ENCODE measurements around the gene LONP1.
A peak's percentile ranks its signal among the peaks of the same experiment; 100 is the strongest.
"Not testable (repeated sequence)": the region's sequence is repeated elsewhere in the genome, so short reads cannot be mapped to it uniquely, and the experiment has no call there.

Gene LONP1

DNA sequence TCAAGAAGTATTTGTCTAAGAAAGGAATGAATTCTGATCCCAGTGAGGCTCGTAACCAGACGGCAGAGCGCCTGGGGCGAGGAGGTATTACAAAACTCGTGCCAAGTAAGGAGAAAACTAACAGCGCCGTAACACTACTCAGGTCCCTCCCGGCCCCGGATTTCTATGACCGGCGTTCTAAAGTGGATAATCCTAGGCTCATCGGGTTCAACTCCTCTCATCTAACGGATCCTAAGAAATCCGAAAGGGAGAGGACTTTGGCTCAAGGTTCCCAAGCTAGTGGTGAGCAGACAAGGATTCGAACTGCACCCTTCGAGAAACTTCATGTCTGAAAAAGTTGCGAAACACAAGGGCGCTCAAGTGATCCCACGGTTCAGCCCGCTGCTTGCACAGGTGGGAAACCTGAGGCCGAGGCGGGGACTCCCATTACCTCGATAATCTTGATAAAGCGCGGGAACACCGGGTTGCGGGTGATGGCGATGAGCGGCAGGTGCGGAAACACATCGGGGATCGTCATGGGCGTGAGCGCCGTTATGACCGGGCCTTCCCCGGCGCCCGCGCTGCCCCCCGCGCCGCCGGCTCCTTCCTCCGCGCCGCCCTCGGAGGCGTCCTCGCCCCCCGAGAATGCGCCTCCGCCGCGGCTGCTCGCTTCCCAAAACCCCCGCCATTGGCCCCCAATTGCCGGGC is 529 bp downstream of the LONP1 start:
- DNase-seq, result peak; percentile 60 to 62
- peak overlapping the region; percentile 100 for H3K27ac Mint-ChIP-seq
- peak overlapping the region; percentile 92 to 93 for H3K4me3 Mint-ChIP-seq
- H3K4me1 Mint-ChIP-seq, result peaks cover 39% of the 10 kb centered on the region
- peak; percentile 5 for ATAC-seq
- H3K9me3 Mint-ChIP-seq, result no peaks in the 10 kb centered on the region
- H3K27me3 Mint-ChIP-seq, result no peaks in the 10 kb centered on the region

DNA sequence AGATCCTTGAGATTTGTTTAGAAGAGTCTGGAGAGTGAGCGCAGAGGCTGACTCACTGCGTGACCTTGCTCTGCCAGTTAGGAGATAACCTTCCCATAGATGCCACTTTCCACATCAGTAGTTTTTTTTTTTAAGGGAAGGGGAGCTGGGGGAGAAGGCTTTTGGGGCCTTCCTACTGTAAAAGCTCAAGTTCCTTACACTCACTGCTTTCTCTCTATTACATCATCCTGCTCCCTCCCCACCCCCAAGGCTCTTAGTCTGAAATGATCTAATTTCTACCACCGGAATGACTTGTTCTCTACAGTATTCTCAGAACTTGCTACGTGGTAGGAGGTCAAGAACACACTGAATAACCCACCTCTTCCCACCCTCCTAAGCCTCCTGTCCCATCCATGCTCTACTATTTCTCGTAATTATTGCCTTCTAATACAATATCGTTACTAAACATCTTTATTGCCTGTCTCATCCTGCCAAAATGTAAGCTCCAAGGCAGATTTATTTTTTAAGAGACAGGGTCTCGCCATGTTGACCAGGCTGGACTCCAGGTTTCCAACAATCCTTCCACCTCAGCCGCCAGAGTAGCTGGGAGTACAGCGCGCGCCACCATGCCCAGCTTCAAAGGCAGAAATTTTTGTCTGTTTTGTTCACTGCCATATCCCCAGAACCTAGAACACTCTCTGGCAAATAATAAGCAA is 1.2 kb downstream of the LONP1 start:
- DNase-seq (peak; percentile 72 to 81), ATAC-seq (peak; percentile 61)
- peak overlapping the region; percentile 92 to 93 for H3K4me3 Mint-ChIP-seq

DNA sequence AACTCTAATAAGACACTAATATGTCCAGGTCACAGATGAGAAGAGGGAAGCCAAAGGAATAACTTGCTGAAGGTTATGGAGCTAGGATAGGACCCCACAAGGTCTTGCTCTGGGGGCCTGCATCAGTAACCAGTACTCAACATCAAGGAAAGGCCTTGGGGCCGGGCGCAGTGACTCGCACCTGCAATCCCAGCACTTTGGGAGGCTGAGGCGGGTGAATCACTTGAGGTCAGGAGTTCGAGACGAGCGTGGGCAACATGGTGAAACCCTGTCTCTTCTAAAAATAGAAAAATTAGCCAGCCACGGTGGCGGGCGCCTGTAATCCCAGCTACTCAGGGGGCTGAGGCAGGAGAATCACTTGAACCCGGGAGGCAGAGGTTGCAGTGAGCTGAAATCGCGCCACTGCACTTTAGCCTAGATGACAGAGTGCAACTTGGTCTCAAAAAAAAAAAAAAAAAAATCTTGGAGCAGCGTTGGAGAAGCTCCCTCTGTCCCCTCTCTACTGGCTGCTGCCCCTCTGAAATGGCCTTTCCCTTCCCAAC is 1.8 kb downstream of the LONP1 start:
- Mint-ChIP-seq H3K4me1 (peaks cover 46% of the 10 kb centered on the region), H3K4me3 (peak overlapping the region; percentile 92 to 93), H3K9me3 (no peaks in the 10 kb centered on the region), H3K27ac (peak overlapping the region; percentile 100), H3K27me3 (no peaks in the 10 kb centered on the region)
- ATAC-seq, result no peak
- DNase-seq, result peak; percentile 51 to 71

More for the DNA sequence above, 1.2 kb downstream of the LONP1 start:
- H3K4me1 Mint-ChIP-seq, result peaks cover 43% of the 10 kb centered on the region
- no peaks in the 10 kb centered on the region for H3K9me3 Mint-ChIP-seq
- H3K27me3 Mint-ChIP-seq, result no peaks in the 10 kb centered on the region
- H3K27ac Mint-ChIP-seq, result peak overlapping the region; percentile 100

DNA sequence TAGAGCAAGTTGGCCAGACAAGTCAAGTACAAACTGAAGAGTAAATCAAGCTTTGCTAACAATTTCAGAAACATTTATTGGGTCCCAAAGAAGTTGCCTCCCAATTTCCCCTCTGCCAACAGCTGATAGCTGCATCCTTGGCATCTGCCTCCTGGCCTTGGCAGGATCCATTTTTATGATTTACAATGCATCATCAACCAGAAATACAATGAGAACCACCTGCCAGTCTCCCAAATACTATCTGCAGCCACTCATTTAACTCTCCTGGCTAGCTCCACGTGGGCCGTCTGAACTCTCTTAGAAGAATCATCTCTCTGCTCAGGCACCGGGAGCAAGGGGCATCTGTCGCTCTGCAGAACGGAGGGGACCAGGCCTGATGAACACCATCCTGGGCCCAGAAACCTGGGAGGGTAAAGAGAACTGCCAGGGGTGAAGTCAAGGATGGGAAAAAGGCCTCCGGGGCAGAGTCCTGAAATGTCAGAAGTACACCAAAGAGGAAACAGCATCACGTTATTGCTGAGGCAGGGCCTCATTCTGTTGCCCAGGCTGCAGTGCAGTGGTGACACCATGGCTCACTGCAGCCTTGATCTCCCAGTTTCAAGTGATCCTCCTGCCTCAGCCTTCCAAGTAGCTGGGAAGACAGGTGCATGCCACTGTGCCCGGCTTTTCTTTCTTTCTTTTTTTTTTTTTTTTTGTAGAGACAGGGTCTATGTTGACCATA is 2.6 kb downstream of the LONP1 start:
- no peak for ATAC-seq
- peak overlapping the region; percentile 100 for H3K27ac Mint-ChIP-seq
- peak overlapping the region; percentile 92 to 93 for H3K4me3 Mint-ChIP-seq
- H3K4me1 Mint-ChIP-seq, result peaks cover 46% of the 10 kb centered on the region
- DNase-seq, result no peak
- H3K9me3 Mint-ChIP-seq, result no peaks in the 10 kb centered on the region
- H3K27me3 Mint-ChIP-seq, result no peaks in the 10 kb centered on the region

DNA sequence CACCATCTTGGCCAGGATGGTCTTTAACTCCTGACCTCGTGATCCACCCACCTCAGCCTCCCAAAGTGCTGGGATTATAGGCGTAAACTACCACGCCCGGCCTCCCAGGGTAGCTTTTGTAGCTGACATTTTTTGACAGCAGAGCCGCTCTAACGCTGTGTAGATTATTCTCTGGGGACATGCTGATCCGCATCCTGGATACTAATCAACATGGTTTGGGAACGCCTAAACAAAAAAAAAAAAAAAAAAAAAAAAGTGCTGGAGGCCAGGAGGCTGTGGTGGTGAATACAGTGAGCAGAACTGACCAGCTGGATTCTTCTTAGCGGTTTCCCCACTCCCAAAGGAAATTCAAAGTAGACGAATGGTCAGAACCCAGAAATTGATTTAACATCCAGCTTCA is 5.1 kb downstream of the LONP1 start:
- no peak overlapping the region for H3K4me3 Mint-ChIP-seq
- peaks cover 33% of the 10 kb centered on the region for H3K4me1 Mint-ChIP-seq
- no peak overlapping the region for H3K27ac Mint-ChIP-seq
- ATAC-seq (no peak), DNase-seq (no peak)
- H3K27me3 Mint-ChIP-seq, result no peaks in the 10 kb centered on the region
- H3K9me3 Mint-ChIP-seq, result no peaks in the 10 kb centered on the region

DNA sequence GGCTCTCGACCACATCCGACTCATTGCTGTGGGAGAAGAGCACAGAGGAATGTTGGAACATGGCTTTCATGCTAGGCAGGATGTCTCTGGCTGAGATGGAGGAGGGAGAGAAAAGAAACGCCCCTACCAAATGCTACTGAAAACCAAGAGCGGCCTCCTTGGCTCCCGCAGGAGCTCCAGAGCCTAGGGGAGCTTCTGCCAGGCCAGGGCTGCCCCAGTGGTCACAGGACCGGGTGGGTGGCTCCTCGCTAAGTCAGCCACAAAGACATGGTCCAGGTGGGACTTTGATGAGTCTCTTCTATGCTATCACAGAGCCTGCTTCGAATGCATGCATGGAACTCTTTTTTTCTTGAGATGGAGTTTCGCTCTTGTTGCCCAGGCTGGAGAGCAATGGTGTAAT is 6.7 kb downstream of the LONP1 start:
- H3K27me3 Mint-ChIP-seq, result no peaks in the 10 kb centered on the region
- DNase-seq (no peak), ATAC-seq (no peak)
- peak overlapping the region in 1 of 2 donors; percentile 48 for H3K27ac Mint-ChIP-seq
- peaks cover 23% of the 10 kb centered on the region for H3K4me1 Mint-ChIP-seq
- H3K9me3 Mint-ChIP-seq, result no peaks in the 10 kb centered on the region
- H3K4me3 Mint-ChIP-seq, result no peak overlapping the region

DNA sequence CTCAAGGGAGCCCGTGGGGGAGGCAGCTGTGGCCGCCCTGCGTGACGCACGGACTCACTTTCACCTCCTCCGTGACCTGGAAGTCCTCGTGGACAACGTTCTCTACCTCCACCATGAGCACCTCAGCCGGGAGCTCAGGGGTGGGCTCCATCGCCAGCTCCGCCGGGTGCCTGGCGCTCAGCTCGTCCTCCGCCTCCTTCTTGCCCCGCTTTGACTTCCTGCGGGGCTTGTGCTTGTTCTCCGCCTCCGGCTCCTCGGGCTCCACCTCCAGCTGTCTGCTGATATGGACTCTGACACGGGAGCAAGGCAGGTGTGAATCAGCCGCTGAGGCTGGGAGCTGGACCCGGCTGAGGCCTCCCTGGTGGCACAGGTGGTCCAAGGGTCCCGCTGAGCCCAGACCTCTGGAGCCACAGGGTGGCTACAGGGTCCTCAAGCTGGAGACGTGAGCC is 8.2 kb downstream of the LONP1 start:
- Mint-ChIP-seq H3K9me3 (no peaks in the 10 kb centered on the region), H3K27me3 (no peaks in the 10 kb centered on the region), H3K4me1 (peaks cover 8% of the 10 kb centered on the region), H3K27ac (peak overlapping the region in 1 of 2 donors; percentile 63), H3K4me3 (no peak overlapping the region)
- DNase-seq (no peak), ATAC-seq (no peak)

DNA sequence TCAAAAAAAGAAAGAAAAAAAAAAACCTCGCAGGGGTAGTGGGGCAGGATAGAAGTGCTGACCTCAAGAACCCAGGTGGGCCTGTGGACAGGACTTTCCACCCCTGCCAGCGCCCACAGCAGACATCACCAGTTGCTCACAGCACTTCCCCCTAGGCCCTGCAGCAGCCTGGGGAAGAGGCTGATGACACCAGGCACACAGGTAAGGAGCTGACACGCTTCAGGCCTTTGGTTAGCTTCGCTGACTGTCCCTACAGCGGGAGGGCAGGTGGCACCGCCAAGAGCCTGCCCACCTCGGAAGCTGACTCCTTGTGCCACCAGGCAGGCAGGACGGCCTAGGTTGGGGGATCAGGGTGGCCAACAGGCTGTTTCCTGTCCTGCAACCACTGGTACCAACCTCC is 8.9 kb downstream of the LONP1 start:
- Mint-ChIP-seq H3K4me1 (peaks cover 7% of the 10 kb centered on the region), H3K27me3 (no peaks in the 10 kb centered on the region), H3K9me3 (no peaks in the 10 kb centered on the region), H3K27ac (peak overlapping the region in 1 of 2 donors; percentile 42), H3K4me3 (no peak overlapping the region)
- ATAC-seq (no peak), DNase-seq (no peak)

DNA sequence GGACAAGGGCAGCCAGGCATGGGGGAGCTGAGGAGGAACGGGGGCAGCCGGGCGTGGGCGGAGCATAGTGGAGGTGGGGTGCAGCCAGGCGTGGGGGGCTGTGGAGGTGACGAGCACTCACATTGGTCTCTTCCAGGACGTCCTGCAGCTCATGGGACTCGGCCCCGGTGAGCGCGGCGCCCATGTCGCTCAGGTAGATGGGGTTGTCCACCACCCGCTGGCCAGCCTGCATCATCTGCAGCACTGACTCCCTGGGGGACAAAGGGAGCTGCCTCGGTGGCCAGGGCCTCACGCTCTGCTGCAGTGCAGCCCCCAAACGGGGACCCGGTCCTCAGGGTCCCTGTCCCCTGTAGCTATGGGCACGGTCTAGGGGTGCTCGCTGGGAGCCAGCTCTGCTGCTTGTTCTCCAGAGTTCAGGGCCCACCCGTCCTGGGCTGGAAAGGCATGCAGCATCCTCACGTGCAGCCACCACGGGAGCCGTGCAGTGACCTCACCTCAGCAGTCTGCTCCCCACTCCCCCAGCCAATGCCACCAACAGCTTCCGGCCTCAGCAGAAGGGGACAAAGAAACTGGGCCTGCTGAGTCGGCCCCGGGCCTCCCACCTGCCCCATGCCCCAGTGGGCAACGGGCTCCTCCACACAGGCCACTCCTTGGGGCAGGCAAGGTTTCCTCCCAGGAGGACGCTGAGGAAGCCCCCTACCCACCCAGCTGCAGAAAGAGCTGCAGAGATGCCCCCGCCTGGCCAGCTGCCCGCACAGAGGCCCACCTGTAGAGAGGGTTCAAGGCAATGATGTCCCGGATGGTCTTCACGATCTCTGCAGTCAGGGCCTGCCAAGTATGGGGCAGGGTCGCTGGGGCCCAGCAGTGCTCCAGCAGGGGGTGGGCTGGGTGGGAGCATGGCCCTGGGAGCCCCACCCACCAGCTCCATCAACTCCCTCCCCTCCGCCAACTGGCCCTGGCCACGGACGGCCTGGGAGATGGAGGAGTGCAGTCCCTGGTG is 12.1 kb downstream of the LONP1 start:
- no peak for DNase-seq
- Mint-ChIP-seq H3K9me3 (no peaks in the 10 kb centered on the region), H3K27me3 (no peaks in the 10 kb centered on the region), H3K4me1 (no peaks in the 10 kb centered on the region), H3K4me3 (no peak overlapping the region), H3K27ac (no peak overlapping the region)
- ATAC-seq, result peak; percentile 16

DNA sequence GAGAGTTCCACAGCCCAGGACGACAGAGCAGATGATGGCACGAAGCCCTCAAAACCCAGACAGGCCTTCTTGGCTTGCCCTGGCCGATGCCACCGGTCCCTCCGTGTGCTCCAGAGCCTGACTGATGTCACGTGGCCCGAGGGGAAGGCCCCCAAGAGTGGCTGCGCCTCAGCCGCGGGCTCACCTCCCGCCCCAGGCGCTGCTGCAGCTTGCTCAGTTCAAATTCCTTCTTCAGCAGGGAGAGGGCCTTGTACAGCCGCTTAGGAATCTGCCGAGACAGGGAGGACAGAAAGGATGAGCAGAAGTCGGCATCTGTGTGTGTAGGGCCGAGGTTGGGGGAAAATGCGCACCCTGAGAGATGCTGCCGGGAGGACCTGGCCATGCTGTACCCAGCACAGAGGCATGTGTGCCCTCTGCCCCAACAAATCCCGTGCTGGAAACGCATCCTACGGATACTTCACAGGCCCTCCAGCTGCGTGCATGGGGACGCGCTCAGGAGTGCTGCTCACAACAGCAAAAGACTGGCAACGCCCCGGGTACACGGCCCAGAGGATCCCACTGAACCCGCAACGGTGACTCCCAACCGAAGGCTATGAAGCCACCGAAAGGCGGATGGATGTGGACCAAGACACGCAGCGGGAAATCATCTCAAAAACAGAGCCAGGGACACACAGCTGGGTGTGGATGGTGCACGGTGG is 12.9 kb downstream of the LONP1 start:
- no peaks in the 10 kb centered on the region for H3K27me3 Mint-ChIP-seq
- ATAC-seq, result no peak
- H3K9me3 Mint-ChIP-seq, result no peaks in the 10 kb centered on the region
- DNase-seq, result no peak
- H3K27ac Mint-ChIP-seq, result peak overlapping the region in 1 of 2 donors; percentile 63
- H3K4me1 Mint-ChIP-seq, result no peaks in the 10 kb centered on the region
- H3K4me3 Mint-ChIP-seq, result no peak overlapping the region

DNA sequence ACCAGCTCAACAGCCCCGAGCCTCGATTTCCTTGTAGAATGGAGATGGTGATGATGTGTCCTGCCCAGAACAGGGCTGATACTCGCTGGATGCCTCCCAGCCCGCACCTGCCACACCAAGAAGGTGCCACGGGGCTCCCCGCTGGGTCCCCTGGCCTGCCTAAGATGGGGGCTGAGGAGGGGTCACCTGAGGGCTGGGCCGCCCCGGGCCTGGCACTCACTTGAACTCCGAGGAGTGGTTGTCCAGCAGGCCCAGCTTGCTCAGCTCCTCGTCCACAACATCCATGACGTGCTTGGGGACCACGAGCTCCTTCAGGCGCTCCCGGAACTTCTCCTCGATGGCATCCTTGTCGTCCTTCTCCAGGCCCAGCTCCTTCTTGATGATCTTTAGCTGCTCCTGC is 14.4 kb downstream of the LONP1 start:
- no peaks in the 10 kb centered on the region for H3K9me3 Mint-ChIP-seq
- H3K4me3 Mint-ChIP-seq, result no peak overlapping the region
- peaks cover 6% of the 10 kb centered on the region for H3K4me1 Mint-ChIP-seq
- DNase-seq (no peak), ATAC-seq (no peak)
- H3K27me3 Mint-ChIP-seq, result no peaks in the 10 kb centered on the region
- peak overlapping the region in 1 of 2 donors; percentile 27 for H3K27ac Mint-ChIP-seq

DNA sequence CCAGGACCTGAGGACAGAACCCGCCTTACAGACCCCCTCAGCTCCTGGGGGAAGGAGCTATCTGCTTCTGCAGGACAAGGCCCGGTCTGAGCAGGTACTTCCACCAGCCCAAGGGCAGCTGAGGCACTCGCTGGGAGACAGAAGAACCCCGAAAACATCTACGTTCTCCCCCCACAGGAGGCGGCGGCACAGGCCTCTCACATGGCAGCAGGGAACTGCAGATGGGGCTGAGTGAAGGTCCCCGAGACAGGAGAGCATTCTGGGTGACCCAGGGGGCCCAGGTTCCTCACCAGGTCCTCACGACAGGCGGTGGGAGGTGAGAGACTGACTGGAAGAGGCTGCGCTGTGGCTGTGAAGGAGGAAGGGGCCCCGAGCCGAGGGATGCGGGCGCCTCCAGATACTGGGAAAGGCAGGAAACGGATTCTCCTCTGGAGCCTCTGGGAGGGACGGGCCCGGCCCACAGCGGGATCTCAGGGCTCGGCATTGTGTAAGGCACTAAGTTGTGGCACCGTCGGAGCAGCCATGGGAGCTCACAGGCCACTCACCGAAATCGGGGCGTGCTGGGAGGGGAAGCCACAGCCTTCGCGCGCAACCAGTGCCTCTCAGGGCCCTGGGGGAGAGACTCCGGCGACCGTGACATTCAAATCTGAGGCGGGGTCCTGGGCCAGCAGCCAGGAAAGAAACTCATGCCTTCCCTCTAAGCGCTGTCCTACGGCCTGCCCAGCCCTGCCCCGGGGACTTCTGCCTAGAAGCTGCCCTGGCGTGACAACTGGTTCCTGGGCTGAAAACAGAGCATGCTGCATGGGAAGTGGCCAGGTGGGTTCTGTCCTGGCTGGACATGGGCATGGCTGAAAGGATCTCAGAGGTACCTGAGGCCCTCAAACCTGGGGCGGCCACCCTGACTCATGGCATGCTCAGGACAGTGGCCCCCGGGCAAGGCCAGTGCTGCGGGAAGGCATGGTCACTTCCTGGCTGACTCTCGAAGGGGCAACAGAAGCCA is 15.8 kb downstream of the LONP1 start:
- Mint-ChIP-seq H3K4me3 (no peak overlapping the region), H3K9me3 (no peaks in the 10 kb centered on the region), H3K27me3 (no peaks in the 10 kb centered on the region), H3K4me1 (peaks cover 6% of the 10 kb centered on the region), H3K27ac (peak overlapping the region in 1 of 2 donors; percentile 86)
- ATAC-seq (peak; percentile 8), DNase-seq (no peak)

DNA sequence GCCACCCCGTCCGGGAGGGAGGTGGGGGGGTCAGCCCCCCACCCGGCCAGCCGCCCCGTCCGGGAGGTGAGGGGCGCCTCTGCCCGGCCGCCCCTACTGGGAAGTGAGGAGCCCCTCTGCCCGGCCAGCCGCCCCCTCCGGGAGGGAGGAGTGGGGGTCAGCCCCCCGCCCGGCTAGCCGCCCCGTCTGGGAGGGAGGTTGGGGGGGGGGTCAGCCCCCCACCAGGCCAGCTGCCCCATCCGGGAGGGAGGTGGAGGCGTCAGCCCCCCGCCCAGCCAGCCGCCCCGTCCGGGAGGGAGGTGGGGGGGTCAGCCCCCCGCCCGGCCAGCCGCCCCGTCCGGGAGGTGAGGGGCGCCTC is 17.9 kb downstream of the LONP1 start:
- not testable (repeated sequence) for H3K9me3 Mint-ChIP-seq, ATAC-seq, H3K4me3 Mint-ChIP-seq, DNase-seq, H3K27me3 Mint-ChIP-seq
- Mint-ChIP-seq H3K4me1 (peaks cover 15% of the 10 kb centered on the region), H3K27ac (peak overlapping the region in 1 of 2 donors; percentile 97)
